Measurements from ENCODE around the gene ABHD11.
"Not testable (repeated sequence)": the region's sequence is repeated elsewhere in the genome, so short reads cannot be mapped to it uniquely, and the experiment has no call there.

Gene ABHD11

DNA sequence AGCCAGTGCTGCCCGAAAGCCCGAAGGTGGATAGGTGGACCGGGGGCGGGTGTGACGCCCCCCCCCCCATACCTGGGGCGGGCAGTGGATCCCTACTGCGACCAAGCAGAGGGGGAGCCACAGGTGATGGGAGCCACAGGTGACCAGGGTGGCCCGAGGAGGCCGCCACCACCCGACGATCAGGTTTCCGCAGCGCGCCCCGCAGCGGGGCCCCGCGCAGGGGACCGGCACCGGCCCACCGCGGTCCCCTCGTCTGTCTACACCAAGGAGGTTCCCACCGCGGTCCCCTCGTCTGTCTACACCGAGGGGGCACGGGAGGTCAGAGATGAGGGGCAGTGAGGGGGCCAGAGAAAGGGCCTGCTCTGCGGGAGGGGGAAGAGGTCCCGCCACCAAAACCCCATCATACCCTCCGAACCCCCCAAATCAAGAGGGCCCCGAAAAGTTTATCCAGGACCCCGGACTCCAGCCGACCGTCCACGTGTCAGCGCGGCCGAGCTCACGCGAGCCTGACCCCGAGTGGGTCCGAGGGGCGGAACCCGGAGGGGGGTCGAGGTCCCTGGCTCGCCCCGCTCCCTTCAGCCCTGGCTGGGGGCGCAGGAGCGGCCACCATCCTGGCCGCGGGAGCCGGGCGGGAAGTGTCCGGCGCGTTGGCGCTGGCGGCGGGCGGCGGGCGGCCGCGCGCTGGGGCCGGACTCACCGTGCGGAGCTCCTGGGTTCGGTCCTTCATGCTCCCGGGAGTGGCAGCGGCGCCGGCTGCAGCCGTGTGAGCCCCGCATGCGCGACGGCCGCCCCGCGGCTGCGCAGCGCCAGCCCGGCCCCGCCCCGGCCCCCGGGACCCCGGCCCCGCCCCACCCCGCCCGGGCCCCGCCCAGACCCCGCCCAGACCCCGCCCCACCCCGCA is 19.4 kb downstream of the ABHD11 start, which contains the start of gene STX1A:
STX1A (minus strand) TSS at position 765 of the 901 bp plus-strand sequence; CDS start at position 727, 38 bp downstream.
- peak; percentile 64 for DNase-seq

DNA sequence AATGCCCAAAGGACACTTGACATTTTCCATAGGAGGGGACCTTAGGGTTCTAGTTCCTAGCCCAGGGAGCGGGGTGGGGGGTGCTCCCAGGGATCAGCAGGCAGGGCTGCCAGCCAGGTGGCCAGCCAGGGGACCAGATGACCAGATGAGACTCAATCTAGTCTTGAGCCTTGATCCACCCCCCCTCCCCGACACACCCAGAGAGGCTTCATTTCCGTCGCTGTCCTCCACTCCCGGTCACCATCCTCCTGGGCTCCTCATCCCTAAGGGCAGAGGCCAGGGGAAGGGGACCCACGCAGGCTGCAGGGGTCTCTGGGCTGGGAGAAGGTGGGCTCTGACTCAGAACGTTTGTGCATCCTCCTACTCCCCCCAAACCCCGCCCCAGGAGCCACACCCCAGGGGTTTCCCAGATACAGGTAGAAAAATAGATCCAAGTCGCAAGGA is 20.1 kb downstream of the ABHD11 start:
- no peak for DNase-seq

DNA sequence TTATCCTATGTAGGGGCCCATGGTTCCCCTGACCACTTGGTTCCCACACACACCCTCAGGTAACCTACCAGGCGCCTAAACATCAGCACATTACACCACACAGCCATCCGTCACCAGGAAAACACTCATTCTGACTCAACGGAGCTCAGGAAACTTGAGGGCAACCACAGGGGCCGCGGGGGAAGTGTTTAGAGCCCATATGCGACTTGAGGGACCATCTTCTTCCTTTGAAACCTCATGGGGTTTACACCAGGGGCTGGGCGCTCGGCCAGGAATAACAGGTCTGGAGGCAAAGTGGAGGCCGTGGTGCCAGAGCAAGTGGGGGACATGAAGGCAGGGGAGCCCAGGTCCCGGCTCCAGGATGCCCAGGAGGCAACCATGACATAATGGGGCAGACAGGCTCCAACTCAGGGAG is 20.6 kb downstream of the ABHD11 start:
- no peak for DNase-seq

- DNase-seq, result no peak
These were observed 21.4 kb downstream of the ABHD11 start for GRCh38 chr7:73717025-73717807.

- DNase-seq, result no peak
These were observed 22.2 kb downstream of the ABHD11 start for GRCh38 chr7:73716318-73716890.

GRCh38 chr7:73715648-73716317 is 22.8 kb downstream of the ABHD11 start:
- no peak for DNase-seq

- not testable (repeated sequence) for DNase-seq
These were observed 25.3 kb downstream of the ABHD11 start for GRCh38 chr7:73713319-73713718.

GRCh38 chr7:73712773-73713172 is 25.8 kb downstream of the ABHD11 start:
- no peak for DNase-seq

- DNase-seq, result no peak
These were observed 29.5 kb downstream of the ABHD11 start for GRCh38 chr7:73708961-73709549.

- DNase-seq, result peak; percentile 44
These were observed 31.5 kb downstream of the ABHD11 start for GRCh38 chr7:73707045-73707631.

DNA sequence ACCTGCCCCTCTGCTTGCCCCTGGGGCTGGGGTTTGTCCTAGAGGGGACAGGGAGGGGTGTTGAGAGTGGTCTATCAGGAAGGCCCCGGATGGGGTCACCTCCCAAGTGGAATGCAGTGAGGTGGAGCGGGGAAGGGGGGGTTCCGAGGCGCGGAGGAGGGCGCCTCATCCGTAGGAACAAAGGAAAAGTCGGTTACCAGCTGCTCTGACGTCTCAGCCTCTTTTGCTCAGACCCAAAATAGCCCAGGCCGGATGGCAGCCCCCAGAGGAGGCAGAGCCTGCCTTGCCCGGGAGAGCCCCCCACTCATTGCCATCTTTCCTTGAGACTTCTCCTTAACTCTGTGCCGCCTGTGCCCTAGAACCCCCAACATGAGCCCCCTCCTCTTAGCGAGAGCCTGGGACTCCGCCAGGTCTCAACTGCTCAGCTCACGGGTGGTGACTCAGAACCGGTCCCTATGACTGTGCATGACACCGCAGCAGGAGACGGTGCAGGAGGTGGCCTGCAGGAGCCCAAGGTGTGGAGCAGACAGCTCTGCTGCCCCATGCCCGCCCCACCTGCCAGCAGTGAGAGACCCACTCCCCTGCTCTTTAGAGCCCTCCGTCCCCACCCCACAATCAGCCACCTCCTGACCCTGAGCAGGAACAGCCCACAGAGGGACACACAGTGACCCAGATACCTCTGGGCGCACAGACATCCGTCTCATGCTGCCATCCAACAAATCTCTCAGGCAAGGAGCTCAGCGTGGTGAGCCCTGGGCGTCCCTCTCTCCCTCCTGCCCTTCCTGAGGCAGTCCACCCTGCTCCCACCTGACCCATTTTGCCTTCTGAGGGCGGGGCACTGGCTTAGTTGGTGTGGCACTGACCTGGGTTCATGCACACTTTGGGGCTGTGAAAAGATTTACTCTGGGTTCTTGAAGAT is 32.2 kb downstream of the ABHD11 start:
- DNase-seq, result no peak

- DNase-seq, result no peak
These were observed 33.1 kb downstream of the ABHD11 start for GRCh38 chr7:73705551-73705920.

DNA sequence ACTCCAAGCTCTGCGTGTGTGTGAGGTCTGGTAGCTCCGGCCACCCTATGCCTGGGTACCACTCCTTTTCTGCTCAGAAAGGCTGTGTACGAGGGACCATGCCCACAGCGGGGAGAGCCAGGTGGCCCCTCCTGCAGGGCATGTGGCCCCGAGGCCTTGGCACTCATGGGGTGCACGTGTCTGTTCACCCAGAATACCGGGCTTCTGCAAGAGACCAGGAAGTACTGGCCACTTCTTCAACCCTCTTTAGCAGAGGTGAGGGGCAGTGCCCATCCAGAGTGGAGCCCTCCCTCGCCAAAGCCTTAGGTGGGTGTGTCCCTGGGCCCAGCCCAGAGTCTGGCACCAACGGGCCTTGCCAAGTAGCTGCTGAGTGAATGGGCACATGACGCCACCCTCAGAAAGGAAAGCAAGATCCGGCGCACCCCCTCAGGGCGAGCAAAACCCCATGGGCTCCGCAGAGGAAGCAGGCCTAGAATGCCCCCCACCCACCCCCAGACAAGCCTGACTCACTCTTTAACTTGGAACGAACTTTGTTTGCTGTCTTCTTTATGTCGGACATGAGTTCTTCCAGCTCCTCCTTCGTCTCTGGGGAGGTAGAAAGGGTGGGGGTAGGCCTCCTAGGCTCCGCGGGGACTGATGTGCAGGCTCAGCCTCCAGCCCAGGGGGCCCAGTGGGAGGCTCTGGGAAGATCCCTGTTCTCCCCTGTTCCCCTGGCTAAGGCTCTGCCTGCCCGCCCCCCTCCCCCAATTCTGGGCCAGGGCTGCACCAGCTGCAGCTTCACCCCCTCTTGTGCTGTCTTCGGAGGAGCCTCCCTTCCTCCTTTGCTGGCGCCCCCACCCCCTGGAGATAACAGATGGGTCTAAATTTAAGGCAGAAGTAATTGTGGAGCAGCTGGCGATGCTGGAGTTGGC is 33.7 kb downstream of the ABHD11 start:
- DNase-seq, result no peak

GRCh38 chr7:73703757-73704639 is 34.6 kb downstream of the ABHD11 start:
- DNase-seq, result no peak

DNA sequence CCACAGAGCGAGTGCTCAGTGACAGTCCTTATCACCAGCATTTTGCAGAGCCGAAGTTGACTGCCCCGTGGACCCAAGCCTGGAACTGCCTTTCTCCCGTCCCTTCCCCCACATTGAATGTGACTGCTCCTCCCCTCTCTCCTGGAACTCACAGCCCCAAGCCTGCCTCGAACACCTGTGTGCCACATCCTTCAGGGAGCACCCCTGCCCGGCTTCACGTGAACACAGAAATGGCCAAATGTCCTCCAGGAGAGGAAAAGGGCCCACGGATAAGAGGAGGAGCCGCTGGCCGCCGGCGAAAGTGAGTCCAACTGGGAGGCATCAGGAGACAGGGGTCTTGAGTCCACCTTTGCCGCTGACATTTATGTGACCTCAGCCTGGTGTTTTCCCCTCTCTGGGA is 35.4 kb downstream of the ABHD11 start:
- no peak for DNase-seq

- DNase-seq, result no peak
These were observed 35.9 kb downstream of the ABHD11 start for GRCh38 chr7:73702665-73703064.

DNA sequence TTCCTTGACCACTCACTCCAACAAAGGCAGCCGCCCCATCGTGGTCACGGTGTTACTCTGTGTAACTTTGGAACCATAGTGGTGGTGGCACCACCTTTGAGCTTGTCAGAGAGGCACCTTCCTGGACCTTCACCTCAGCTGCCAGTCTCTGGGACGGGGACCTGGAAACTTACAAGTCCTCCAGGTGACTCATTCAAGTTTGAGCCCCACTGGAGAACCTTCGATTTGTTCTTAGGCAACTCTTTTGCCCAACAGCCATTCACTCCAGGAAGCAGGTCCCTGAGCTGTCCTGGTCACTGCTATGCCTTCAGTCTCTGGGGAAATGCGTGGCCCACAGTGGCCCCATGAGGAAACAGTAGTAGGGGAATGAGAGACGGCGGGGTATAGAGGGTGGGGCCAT is 36.4 kb downstream of the ABHD11 start:
- no peak for DNase-seq

GRCh38 chr7:73701357-73701995 is 37.1 kb downstream of the ABHD11 start:
- no peak for DNase-seq
